Measurements from ENCODE around the gene CAPN13.

CAPN13 gene

GRCh38 chr2:30752811-30753210, 54.4 kb downstream of the CAPN13 start:
- H3K9me3 ChIP-seq (replicated peaks; ENCODE audit: insufficient read depth, low read length), result no peaks in the 10 kb centered on the region
- H2AFZ ChIP-seq (ENCODE audit: low read length), result no peak overlapping the region
- no peaks in the 10 kb centered on the region for H3K36me3 ChIP-seq (replicated peaks; ENCODE audit: insufficient read depth, low read length)
- H3K4me2 ChIP-seq (ENCODE audit: low read depth, low read length), result no peak overlapping the region
- H3K4me1 ChIP-seq (ENCODE audit: low read length), result no peaks in the 10 kb centered on the region
- H3K9ac ChIP-seq (ENCODE audit: low read length), result no peak overlapping the region
- no peak overlapping the region for H3K27ac ChIP-seq (ENCODE audit: low read length)
- no peaks in the 10 kb centered on the region for H3F3A ChIP-seq (ENCODE audit: insufficient read depth, low read length)
- TF ChIP-seq EZH2 (optimal IDR thresholded peaks at IDR 0.05; ENCODE audit: low read depth, low read length), result no peak
- TF ChIP-seq CTCF (IDR thresholded peaks at IDR 0.05; ENCODE audit: low read length), result no peak
- TF ChIP-seq EZH2phosphoT487 (IDR thresholded peaks at IDR 0.05; ENCODE audit: low read length), result no peak
- H3K9me2 ChIP-seq (replicated peaks; ENCODE audit: insufficient read depth, low read length), result no peaks in the 10 kb centered on the region
- H3K4me3 ChIP-seq (ENCODE audit: low read length), result no peak overlapping the region
- no peak for DNase-seq
- no peaks in the 10 kb centered on the region for H4K20me1 ChIP-seq (ENCODE audit: insufficient read depth, low read length)
- no peaks in the 10 kb centered on the region for H3K79me2 ChIP-seq (ENCODE audit: low read length)
- H3K27me3 ChIP-seq (replicated peaks; ENCODE audit: insufficient read depth, low read length), result no peaks in the 10 kb centered on the region

- no peaks in the 10 kb centered on the region for H3K9me3 ChIP-seq (replicated peaks; ENCODE audit: insufficient read depth, low read length)
- no peaks in the 10 kb centered on the region for H3F3A ChIP-seq (ENCODE audit: insufficient read depth, low read length)
- H3K79me2 ChIP-seq (ENCODE audit: low read length), result no peaks in the 10 kb centered on the region
- H3K4me2 ChIP-seq (ENCODE audit: low read depth, low read length), result no peak overlapping the region
- no peaks in the 10 kb centered on the region for H3K27me3 ChIP-seq (replicated peaks; ENCODE audit: insufficient read depth, low read length)
- TF ChIP-seq EZH2phosphoT487 (IDR thresholded peaks at IDR 0.05; ENCODE audit: low read length) (no peak), EZH2 (optimal IDR thresholded peaks at IDR 0.05; ENCODE audit: low read depth, low read length) (no peak), CTCF (IDR thresholded peaks at IDR 0.05; ENCODE audit: low read length) (no peak)
- no peak overlapping the region for H3K9ac ChIP-seq (ENCODE audit: low read length)
- no peak overlapping the region for H3K27ac ChIP-seq (ENCODE audit: low read length)
- DNase-seq, result no peak
- no peak overlapping the region for H2AFZ ChIP-seq (ENCODE audit: low read length)
- no peaks in the 10 kb centered on the region for H3K4me1 ChIP-seq (ENCODE audit: low read length)
- H3K4me3 ChIP-seq (ENCODE audit: low read length), result no peak overlapping the region
- H4K20me1 ChIP-seq (ENCODE audit: insufficient read depth, low read length), result no peaks in the 10 kb centered on the region
- no peaks in the 10 kb centered on the region for H3K9me2 ChIP-seq (replicated peaks; ENCODE audit: insufficient read depth, low read length)
- H3K36me3 ChIP-seq (replicated peaks; ENCODE audit: insufficient read depth, low read length), result no peaks in the 10 kb centered on the region
Observed at GRCh38 chr2:30747206-30747605, 60.0 kb downstream of the CAPN13 start.

- Histone ChIP-seq H3K9me2 (replicated peaks; ENCODE audit: insufficient read depth, low read length) (no peaks in the 10 kb centered on the region), H4K20me1 (ENCODE audit: insufficient read depth, low read length) (no peaks in the 10 kb centered on the region), H3K4me3 (ENCODE audit: low read length) (no peak overlapping the region), H3K4me2 (ENCODE audit: low read depth, low read length) (no peak overlapping the region), H3K27me3 (replicated peaks; ENCODE audit: insufficient read depth, low read length) (no peaks in the 10 kb centered on the region), H3K79me2 (ENCODE audit: low read length) (no peaks in the 10 kb centered on the region), H3F3A (ENCODE audit: insufficient read depth, low read length) (no peaks in the 10 kb centered on the region), H3K9ac (ENCODE audit: low read length) (no peak overlapping the region), H3K36me3 (replicated peaks; ENCODE audit: insufficient read depth, low read length) (no peaks in the 10 kb centered on the region), H3K4me1 (ENCODE audit: low read length) (no peaks in the 10 kb centered on the region), H3K27ac (ENCODE audit: low read length) (no peak overlapping the region), H3K9me3 (replicated peaks; ENCODE audit: insufficient read depth, low read length) (no peaks in the 10 kb centered on the region), H2AFZ (ENCODE audit: low read length) (no peak overlapping the region)
- no peak for TF ChIP-seq CTCF (IDR thresholded peaks at IDR 0.05; ENCODE audit: low read length)
- no peak for TF ChIP-seq EZH2phosphoT487 (IDR thresholded peaks at IDR 0.05; ENCODE audit: low read length)
- TF ChIP-seq EZH2 (optimal IDR thresholded peaks at IDR 0.05; ENCODE audit: low read depth, low read length), result no peak
- no peak for DNase-seq
Observed at GRCh38 chr2:30744823-30745222, 62.4 kb downstream of the CAPN13 start.
